HS-5 (cell line): ENCODE measurements around the gene RPP25L.
"Not testable (repeated sequence)": the region's sequence is repeated elsewhere in the genome, so short reads cannot be mapped to it uniquely, and the experiment has no call there.

Experiments used
- DNase-seq: peaks from one replicate; pipeline ENCODE4 v3.0.0-alpha.2; 2012; ENCODE audit warnings: low read depth

Gene RPP25L

GRCh38 chr9:34611811-34612787 is at the start of gene RPP25L:
Gene RPP25L (minus strand): TSS chr9:34612097. CDS start chr9:34611296, 801 bp downstream.
- peak; percentile 36 for DNase-seq

GRCh38 chr9:34659592-34660253 is 47.8 kb upstream of the RPP25L start:
- no peak for DNase-seq

GRCh38 chr9:34658461-34658860 is 46.6 kb upstream of the RPP25L start:
- no peak for DNase-seq

- no peak for DNase-seq
Measured at GRCh38 chr9:34656992-34657391, 45.1 kb upstream of the RPP25L start.

GRCh38 chr9:34655394-34655793 is 43.5 kb upstream of the RPP25L start:
- no peak for DNase-seq

GRCh38 chr9:34654323-34655051 is 42.6 kb upstream of the RPP25L start:
- no peak for DNase-seq

- no peak for DNase-seq
Measured at GRCh38 chr9:34653151-34654072, 41.5 kb upstream of the RPP25L start.

GRCh38 chr9:34652602-34653000 is 40.7 kb upstream of the RPP25L start:
- no peak for DNase-seq

GRCh38 chr9:34651876-34652601 is 40.1 kb upstream of the RPP25L start, which contains the start of gene IL11RA:
Gene IL11RA (plus strand): TSS chr9:34652185. CDS start chr9:34655218, 3,033 bp downstream.
- peak; percentile 61 for DNase-seq

- DNase-seq, result no peak
Measured at GRCh38 chr9:34651321-34651720, 39.4 kb upstream of the RPP25L start.

GRCh38 chr9:34650816-34651215 is 38.9 kb upstream of the RPP25L start:
- DNase-seq, result no peak

- no peak for DNase-seq
Measured at GRCh38 chr9:34648673-34649072, 36.8 kb upstream of the RPP25L start.

- DNase-seq, result no peak
Measured at GRCh38 chr9:34647651-34648050, 35.8 kb upstream of the RPP25L start.

- no peak for DNase-seq
Measured at GRCh38 chr9:34647084-34647403, 35.1 kb upstream of the RPP25L start.

- peak; percentile 56 for DNase-seq
Measured at GRCh38 chr9:34646211-34647083, 34.5 kb upstream of the RPP25L start, which contains the start of gene GALT. Gene GALT (plus strand): TSS chr9:34646675. CDS start chr9:34646705, 30 bp downstream.

GRCh38 chr9:34644766-34645314 is 32.9 kb upstream of the RPP25L start:
- no peak for DNase-seq

GRCh38 chr9:34642679-34643078 is 30.8 kb upstream of the RPP25L start:
- DNase-seq, result no peak

GRCh38 chr9:34639322-34639721 is 27.4 kb upstream of the RPP25L start:
- DNase-seq, result not testable (repeated sequence)

- DNase-seq, result no peak
Measured at GRCh38 chr9:34638138-34638445, 26.2 kb upstream of the RPP25L start.
